ENCODE results near the gene DNAJB6. TPM values are rescaled to one million over a fixed set of nuclear protein-coding genes. Genes with fewer than 3 reads are reported as not detected.

DNAJB6 gene
- total RNA-seq, 1 donor from 2014 or later, result 93.1 TPM

DNA sequence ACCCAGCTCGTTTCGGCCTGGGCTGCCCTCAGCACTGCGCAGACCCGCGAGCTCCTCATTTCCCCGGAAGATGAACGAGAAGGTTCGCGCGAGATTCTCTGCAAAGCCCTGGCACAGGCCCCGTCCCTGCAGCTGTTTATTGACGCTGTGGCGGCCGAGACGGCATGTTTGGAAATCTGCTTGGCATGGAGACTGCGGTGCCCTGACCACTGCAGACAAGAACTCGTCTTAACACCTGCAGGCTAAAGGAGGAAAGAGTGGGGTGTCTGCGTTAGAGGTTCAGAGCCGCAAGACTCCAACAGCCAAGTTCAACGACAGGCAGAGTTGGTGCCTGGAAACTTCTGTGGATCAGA is 125.6 kb downstream of the DNAJB6 start:
- TF ChIP-seq POLR2A (IDR thresholded peaks at IDR 0.05) (no peak), CTCF (IDR thresholded peaks at IDR 0.05) (no peak), POLR2AphosphoS5 (IDR thresholded peaks at IDR 0.05; ENCODE audit: insufficient read depth in 1 of 2, low read depth in 1 of 2) (no peak)
- no peak for DNase-seq (ENCODE audit: extremely low spot score in 2 of 2)
- intact Hi-C loops (cut with DNase I), result no loop called here
- no peaks in the 10 kb centered on the region for H3K36me3 ChIP-seq
- no peaks in the 10 kb centered on the region for H3K4me1 ChIP-seq
- no peak overlapping the region for H3K4me3 ChIP-seq
- no peak overlapping the region for H3K27ac ChIP-seq
- H3K27me3 ChIP-seq, result no peaks in the 10 kb centered on the region
- no peaks in the 10 kb centered on the region for H3K9me3 ChIP-seq

DNA sequence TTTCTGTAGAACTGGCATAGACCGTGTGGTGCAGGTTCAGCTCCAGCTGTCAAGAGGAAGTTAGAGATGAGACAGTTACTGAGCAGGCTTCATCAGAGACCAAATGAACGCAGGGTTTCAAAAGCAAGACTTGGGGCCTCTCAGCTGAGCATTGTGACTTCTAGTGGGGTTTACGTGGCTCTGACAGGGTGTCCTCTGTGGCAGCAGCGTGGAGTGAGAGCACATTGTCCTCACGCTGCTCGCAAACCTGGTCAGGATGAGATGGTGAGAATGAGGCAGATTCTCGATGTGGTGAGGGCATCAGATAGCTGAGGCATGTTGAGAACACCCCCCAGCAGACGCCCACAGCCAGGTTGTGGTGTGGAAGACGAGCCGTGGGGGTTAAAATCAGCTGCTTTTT is 126.0 kb downstream of the DNAJB6 start:
- no peaks in the 10 kb centered on the region for H3K27me3 ChIP-seq
- DNase-seq (ENCODE audit: extremely low spot score in 2 of 2), result no peak
- no peaks in the 10 kb centered on the region for H3K36me3 ChIP-seq
- no peaks in the 10 kb centered on the region for H3K9me3 ChIP-seq
- intact Hi-C loops (cut with DNase I), result no loop called here
- H3K4me3 ChIP-seq, result no peak overlapping the region
- TF ChIP-seq CTCF (IDR thresholded peaks at IDR 0.05) (no peak), POLR2AphosphoS5 (IDR thresholded peaks at IDR 0.05; ENCODE audit: insufficient read depth in 1 of 2, low read depth in 1 of 2) (no peak), POLR2A (IDR thresholded peaks at IDR 0.05) (no peak)
- no peaks in the 10 kb centered on the region for H3K4me1 ChIP-seq
- H3K27ac ChIP-seq, result no peak overlapping the region

GRCh38 chr7:157463245-157463644 is 126.4 kb downstream of the DNAJB6 start:
- no peaks in the 10 kb centered on the region for H3K27me3 ChIP-seq
- TF ChIP-seq POLR2A (IDR thresholded peaks at IDR 0.05) (no peak), POLR2AphosphoS5 (IDR thresholded peaks at IDR 0.05; ENCODE audit: insufficient read depth in 1 of 2, low read depth in 1 of 2) (no peak), CTCF (IDR thresholded peaks at IDR 0.05) (no peak)
- no peaks in the 10 kb centered on the region for H3K9me3 ChIP-seq
- H3K4me1 ChIP-seq, result no peaks in the 10 kb centered on the region
- H3K36me3 ChIP-seq, result no peaks in the 10 kb centered on the region
- intact Hi-C loops (cut with DNase I), result no loop called here
- H3K4me3 ChIP-seq, result no peak overlapping the region
- no peak overlapping the region for H3K27ac ChIP-seq
- no peak for DNase-seq (ENCODE audit: extremely low spot score in 2 of 2)

DNA sequence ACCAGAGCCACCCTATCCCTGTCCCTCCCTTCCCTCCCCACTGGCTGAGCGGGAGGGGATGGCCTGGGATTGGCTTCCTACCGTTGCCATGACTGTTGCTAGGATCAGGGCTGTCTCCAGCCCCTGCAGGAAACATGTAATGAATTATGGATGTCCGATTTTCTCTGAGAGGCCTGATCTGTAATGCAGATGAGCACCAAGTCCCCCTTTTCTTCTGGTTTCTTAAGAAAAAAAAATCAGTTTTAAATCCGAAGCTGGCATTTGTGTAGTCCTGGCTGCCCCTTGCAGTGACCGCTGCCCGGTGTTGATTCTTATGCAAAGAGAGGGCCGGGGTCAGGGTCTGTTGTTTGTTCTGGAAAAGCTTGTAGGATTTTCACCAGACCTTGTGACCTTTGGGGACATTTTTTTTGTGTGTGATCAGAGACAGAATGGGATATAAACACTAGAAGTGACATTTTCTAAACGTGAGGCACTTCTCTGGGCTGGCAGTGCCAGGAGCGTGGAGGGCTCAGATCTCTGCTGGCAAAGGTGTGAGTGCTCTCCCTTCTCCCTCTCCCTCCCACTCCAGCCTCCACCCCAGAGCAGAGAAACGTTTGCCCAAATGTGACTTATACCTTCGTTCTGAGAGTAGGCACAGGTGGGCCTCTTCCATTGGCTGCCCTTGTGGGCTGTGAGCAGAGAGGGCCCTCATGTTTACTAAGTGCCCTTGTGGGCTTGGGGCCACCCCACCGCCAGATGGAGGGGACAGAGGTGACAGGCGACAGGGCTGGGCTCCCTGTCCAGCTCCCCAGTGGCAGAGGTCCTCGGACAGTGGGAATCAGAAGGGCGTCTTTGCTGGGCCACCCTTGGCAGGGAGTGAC is 127.5 kb downstream of the DNAJB6 start:
- Histone ChIP-seq H3K27ac (no peak overlapping the region), H3K4me3 (no peak overlapping the region), H3K36me3 (no peaks in the 10 kb centered on the region), H3K27me3 (no peaks in the 10 kb centered on the region), H3K4me1 (no peaks in the 10 kb centered on the region), H3K9me3 (no peaks in the 10 kb centered on the region)
- TF ChIP-seq POLR2AphosphoS5 (IDR thresholded peaks at IDR 0.05; ENCODE audit: insufficient read depth in 1 of 2, low read depth in 1 of 2) (no peak), CTCF (IDR thresholded peaks at IDR 0.05) (no peak), POLR2A (IDR thresholded peaks at IDR 0.05) (no peak)
- DNase-seq (ENCODE audit: extremely low spot score in 2 of 2), result no peak
- intact Hi-C loops (cut with DNase I), result no loop called here

Measured in vagina (tissue), 2 donors.